Liver (tissue), 9 donors: Measurements from ENCODE around the gene PPP6R1. TPM values are rescaled to one million over a fixed set of nuclear protein-coding genes. Genes with fewer than 3 reads are reported as not detected.

Experiments
- DNase-seq: peaks from one replicate; pipeline ENCODE4 v3.0.0-alpha.2; 2017; ENCODE audit warnings: low spot score
- H3K27ac ChIP-seq, 2 donors: one replicate each; pipeline ENCODE4 v1.7.0; 2013; ENCODE audit warnings: inconsistent platforms in 2 of 2, low read length in 2 of 2, control low read depth in 1 of 2, low read depth in 1 of 2, mild to moderate bottlenecking in 1 of 2
- H3K27me3 ChIP-seq, 4 donors: one replicate each; pipeline versions ENCODE4 v1.6.1 to v1.7.0; 2013; ENCODE audit warnings: low read length in 3 of 4, inconsistent platforms in 1 of 4, mild to moderate bottlenecking in 1 of 4, moderate library complexity in 1 of 4; ENCODE audit not compliant: control insufficient read depth in 4 of 4, insufficient read depth in 4 of 4
- H3K36me3 ChIP-seq, 4 donors: one replicate each; pipeline versions ENCODE4 v1.6.1 to v1.7.0; 2013; ENCODE audit warnings: low read length in 3 of 4, mild to moderate bottlenecking in 3 of 4, low read depth in 1 of 4, moderate library complexity in 1 of 4; ENCODE audit not compliant: control insufficient read depth in 4 of 4, insufficient read depth in 3 of 4
- H3K4me1 ChIP-seq, 4 donors: one replicate each; pipeline versions ENCODE4 v1.6.1 to v1.7.0; 2013; ENCODE audit warnings: low read length in 3 of 4, mild to moderate bottlenecking in 3 of 4, moderate library complexity in 1 of 4; ENCODE audit not compliant: control insufficient read depth in 4 of 4, insufficient read depth in 4 of 4
- H3K4me3 ChIP-seq, 3 donors: one replicate each; pipeline versions ENCODE4 v1.6.1 to v1.7.0; 2013; ENCODE audit warnings: low read length in 3 of 3, control low read depth in 1 of 3, low read depth in 1 of 3, mild to moderate bottlenecking in 1 of 3
- H3K9ac ChIP-seq, 2 donors: one replicate each; pipeline ENCODE4 v1.7.0; 2013; ENCODE audit warnings: low read length in 2 of 2, mild to moderate bottlenecking in 2 of 2, moderate library complexity in 2 of 2, control low read depth in 1 of 2, low read depth in 1 of 2
- H3K9me3 ChIP-seq, 4 donors: one replicate each; pipeline versions ENCODE4 v1.6.1 to v1.7.0; 2013; ENCODE audit warnings: low read length in 3 of 4; ENCODE audit not compliant: control insufficient read depth in 4 of 4
- EGR1 ChIP-seq, 2 donors: IDR thresholded peaks; 2 replicates each; pipeline ENCODE4 v1.6.1; 2016 to 2018; ENCODE audit warnings: antibody characterized with exemption in 2 of 2, low read depth in 2 of 2
- FOXA1 ChIP-seq: IDR thresholded peaks from 2 replicates; pipeline ENCODE4 v1.6.1; 2016; ENCODE audit warnings: antibody characterized with exemption
- FOXA2 ChIP-seq: IDR thresholded peaks from 2 replicates; pipeline ENCODE4 v1.6.1; 2016; ENCODE audit warnings: antibody characterized with exemption
- GABPA ChIP-seq, 2 donors: IDR thresholded peaks in 1 of 2; conservative IDR thresholded peaks in 1 of 2; 2 replicates each; pipeline ENCODE4 v1.6.1; 2016; ENCODE audit warnings: antibody characterized with exemption in 2 of 2, mild to moderate bottlenecking in 1 of 2, moderate library complexity in 1 of 2
- HNF4A ChIP-seq, 2 donors: conservative IDR thresholded peaks; 2 replicates each; pipeline ENCODE4 v1.6.1; 2016; ENCODE audit warnings: antibody characterized with exemption in 2 of 2, mild to moderate bottlenecking in 2 of 2
- HNF4G ChIP-seq: IDR thresholded peaks from 2 replicates; pipeline ENCODE4 v1.6.1; 2016; ENCODE audit warnings: antibody characterized with exemption
- JUND ChIP-seq, 2 donors: IDR thresholded peaks; 2 replicates each; pipeline ENCODE4 v1.6.1; 2016; ENCODE audit warnings: antibody characterized with exemption in 2 of 2
- NR2F2 ChIP-seq: IDR thresholded peaks from 2 replicates; pipeline ENCODE4 v1.6.1; 2016; ENCODE audit warnings: antibody characterized with exemption
- RAD21 ChIP-seq, 2 donors: IDR thresholded peaks; 2 replicates each; pipeline ENCODE4 v1.6.1; 2016; ENCODE audit warnings: antibody characterized with exemption in 2 of 2, mild to moderate bottlenecking in 2 of 2
- RXRA ChIP-seq, 2 donors: IDR thresholded peaks; 2 replicates each; pipeline ENCODE4 v1.6.1; 2017 to 2018; ENCODE audit warnings: antibody characterized with exemption in 2 of 2, mild to moderate bottlenecking in 1 of 2
- SP1 ChIP-seq: IDR thresholded peaks from 2 replicates; pipeline ENCODE4 v1.6.1; 2018; ENCODE audit warnings: antibody characterized with exemption, mild to moderate bottlenecking
- TAF1 ChIP-seq: conservative IDR thresholded peaks from 2 replicates; pipeline ENCODE4 v1.6.1; 2016; ENCODE audit warnings: antibody characterized with exemption, mild to moderate bottlenecking
- WGBS: extraction: QIAGEN DNeasy Blood & Tissue Kit; methylation state at CpG from one replicate; pipeline ENCODE4 v1.1.7; 2013; 5-methylcytosine and 5-hydroxymethylcytosine counted together
- polyA plus RNA-seq, 2 donors: library from polyadenylated mRNA; stranded (reverse) in 1 of 2; unstranded in 1 of 2; fragments of 200-250 nt in 1 of 2; fragments of >200 nt in 1 of 2; fragmentation: Nextera tagmentation in 1 of 2; extraction: Ambion mirVana in 1 of 2; gene quantifications; one replicate each; pipeline versions ENCODE4 v1.2.1 to v1.2.3, GENCODE V29; 2013 to 2015
- total RNA-seq, 2 donors: library from RNA; depleted of rRNA; stranded (reverse); fragments of >200 nt; gene quantifications; one replicate each; pipeline ENCODE4 v1.2.3, GENCODE V29; 2014
- TF ChIP-seq, protein P1 (sequence below): fragments of 150-350 bp; IDR thresholded peaks from 2 replicates; pipeline ENCODE4 v1.5.1; 2017; ENCODE audit warnings: improper control_type of control experiment, low read depth, low read length; ENCODE audit not compliant: missing input control
- TF ChIP-seq, protein P2 (sequence below): IDR thresholded peaks from 2 replicates; pipeline ENCODE4 v1.6.1; 2016; ENCODE audit warnings: antibody characterized with exemption
- TF ChIP-seq, protein P3 (sequence below): IDR thresholded peaks from 2 replicates; pipeline ENCODE4 v1.6.1; 2016; ENCODE audit warnings: antibody characterized with exemption
- TF ChIP-seq, protein P4 (sequence below): IDR thresholded peaks from 2 replicates; pipeline ENCODE4 v1.6.1; 2016; ENCODE audit warnings: antibody characterized with exemption, mild to moderate bottlenecking
- donor health status: healthy.
- donor health status: healthy.
- donor health status: healthy.
- donor health status: healthy.
- donor health status: healthy.

The PPP6R1 gene
- total and polyA plus RNA-seq, 4 donors = 5.5 to 40.1 (median 22.5) TPM

GRCh38 chr19:55261671-55262126 is 2.9 kb upstream of the PPP6R1 start:
- H3K36me3 ChIP-seq = peaks cover 0 to 3% (median 0%) of the 10 kb centered on the region in 4 donors
- H3K27me3 ChIP-seq = no peaks in the 10 kb centered on the region
- TF ChIP-seq, protein P1, sequence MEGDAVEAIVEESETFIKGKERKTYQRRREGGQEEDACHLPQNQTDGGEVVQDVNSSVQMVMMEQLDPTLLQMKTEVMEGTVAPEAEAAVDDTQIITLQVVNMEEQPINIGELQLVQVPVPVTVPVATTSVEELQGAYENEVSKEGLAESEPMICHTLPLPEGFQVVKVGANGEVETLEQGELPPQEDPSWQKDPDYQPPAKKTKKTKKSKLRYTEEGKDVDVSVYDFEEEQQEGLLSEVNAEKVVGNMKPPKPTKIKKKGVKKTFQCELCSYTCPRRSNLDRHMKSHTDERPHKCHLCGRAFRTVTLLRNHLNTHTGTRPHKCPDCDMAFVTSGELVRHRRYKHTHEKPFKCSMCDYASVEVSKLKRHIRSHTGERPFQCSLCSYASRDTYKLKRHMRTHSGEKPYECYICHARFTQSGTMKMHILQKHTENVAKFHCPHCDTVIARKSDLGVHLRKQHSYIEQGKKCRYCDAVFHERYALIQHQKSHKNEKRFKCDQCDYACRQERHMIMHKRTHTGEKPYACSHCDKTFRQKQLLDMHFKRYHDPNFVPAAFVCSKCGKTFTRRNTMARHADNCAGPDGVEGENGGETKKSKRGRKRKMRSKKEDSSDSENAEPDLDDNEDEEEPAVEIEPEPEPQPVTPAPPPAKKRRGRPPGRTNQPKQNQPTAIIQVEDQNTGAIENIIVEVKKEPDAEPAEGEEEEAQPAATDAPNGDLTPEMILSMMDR = no peak
- TF ChIP-seq, protein P2, sequence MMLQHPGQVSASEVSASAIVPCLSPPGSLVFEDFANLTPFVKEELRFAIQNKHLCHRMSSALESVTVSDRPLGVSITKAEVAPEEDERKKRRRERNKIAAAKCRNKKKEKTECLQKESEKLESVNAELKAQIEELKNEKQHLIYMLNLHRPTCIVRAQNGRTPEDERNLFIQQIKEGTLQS = no peak
- TF ChIP-seq SP1 (no peak), TAF1 (no peak), FOXA2 (no peak), FOXA1 (no peak)
- H3K4me3 ChIP-seq = no peak overlapping the region
- 94% methylated on average over 13 of the region's 13 CpGs for WGBS
- DNase-seq = no peak
- no peaks in the 10 kb centered on the region for H3K9me3 ChIP-seq
- no peak overlapping the region for H3K9ac ChIP-seq
- H3K27ac ChIP-seq = no peak overlapping the region
- H3K4me1 ChIP-seq = peaks cover 0 to 20% (median 14%) of the 10 kb centered on the region in 4 donors

DNA sequence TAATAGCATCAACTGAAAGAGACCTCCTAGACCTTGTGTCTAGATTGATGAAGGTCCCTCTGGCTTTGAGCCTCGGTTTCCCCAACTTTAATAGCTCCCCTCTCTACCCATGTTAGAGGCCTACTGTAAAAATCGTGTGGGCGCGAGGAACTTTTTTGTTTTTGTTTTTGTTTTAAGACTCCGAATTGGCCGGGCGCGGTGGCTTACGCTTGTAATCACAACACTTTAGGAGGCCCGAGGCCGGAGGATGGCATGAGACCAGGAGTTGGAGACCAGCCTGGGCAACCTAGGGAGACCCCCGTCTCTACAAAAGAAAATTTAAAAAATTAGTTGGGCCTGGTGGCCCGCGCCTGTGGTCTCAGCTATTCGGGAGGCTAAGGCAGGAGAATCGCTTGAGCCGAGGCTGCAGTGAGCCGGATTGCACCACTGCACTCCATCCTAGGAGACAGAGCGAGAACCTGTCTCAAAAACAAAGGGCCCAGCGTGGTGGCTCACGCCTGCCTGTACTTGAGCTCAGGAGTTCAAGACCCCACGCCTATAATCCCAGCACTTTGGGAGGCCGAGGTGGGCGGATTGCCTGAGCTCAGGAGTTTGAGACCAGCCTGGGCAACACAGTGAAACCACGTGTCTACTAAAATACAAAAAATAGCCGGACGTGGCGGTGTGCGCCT is 858 bp upstream of the PPP6R1 start:
- Histone ChIP-seq H3K4me3 (peak overlapping the region; percentile 53 to 91 (median 67)), H3K27me3 (no peaks in the 10 kb centered on the region), H3K9me3 (no peaks in the 10 kb centered on the region), H3K4me1 (peaks cover 2 to 38% (median 30%) of the 10 kb centered on the region in 4 donors), H3K36me3 (peaks cover 0 to 3% (median 0%) of the 10 kb centered on the region in 4 donors), H3K9ac (peak overlapping the region; percentile 55 to 87), H3K27ac (peak overlapping the region; percentile 71 to 84)
- TF ChIP-seq RXRA (IDR thresholded peaks at IDR 0.05) (no peak), TAF1 (no peak), NR2F2 (no peak), FOXA2 (peak; percentile 4)
- TF ChIP-seq, protein P3, sequence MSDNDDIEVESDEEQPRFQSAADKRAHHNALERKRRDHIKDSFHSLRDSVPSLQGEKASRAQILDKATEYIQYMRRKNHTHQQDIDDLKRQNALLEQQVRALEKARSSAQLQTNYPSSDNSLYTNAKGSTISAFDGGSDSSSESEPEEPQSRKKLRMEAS = no peak
- no peak for DNase-seq
- WGBS = 55% methylated on average over 29 of the region's 29 CpGs

DNA sequence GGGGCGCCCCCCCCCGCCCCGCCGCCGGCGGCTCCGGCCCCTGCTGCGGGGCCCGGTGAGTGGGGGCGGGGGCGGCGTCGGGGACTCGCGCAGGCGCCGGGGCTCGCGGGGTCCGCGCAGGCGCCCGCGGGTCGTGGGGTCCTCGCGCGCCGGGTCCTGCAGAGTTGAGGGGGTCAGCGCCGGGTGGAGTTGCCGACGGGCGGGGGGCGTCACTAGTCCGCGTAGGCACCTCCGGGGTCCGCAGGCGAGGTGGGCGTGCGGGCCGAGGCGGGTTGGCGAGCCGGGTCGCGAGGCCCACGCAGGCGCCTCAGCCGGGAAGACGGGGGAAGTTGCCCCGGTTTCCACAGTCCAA is 365 bp downstream of the PPP6R1 start:
- Histone ChIP-seq H3K27me3 (no peaks in the 10 kb centered on the region), H3K4me3 (peak overlapping the region; percentile 81 to 95 (median 91)), H3K4me1 (peaks cover 2 to 48% (median 33%) of the 10 kb centered on the region in 4 donors), H3K36me3 (peaks cover 0 to 3% (median 0%) of the 10 kb centered on the region in 4 donors), H3K9ac (peak overlapping the region; percentile 91 to 96), H3K27ac (peak overlapping the region; percentile 71 to 95), H3K9me3 (no peaks in the 10 kb centered on the region)
- peak; percentile 52 for DNase-seq
- 1% methylated on average over 53 of the region's 53 CpGs for WGBS
- no peak for TF ChIP-seq HNF4G
- TF ChIP-seq EGR1 (IDR thresholded peaks at IDR 0.05; ENCODE audit: low read depth in 2 of 2) = no peak
- TF ChIP-seq, protein P2 = no peak
- no peak for TF ChIP-seq RXRA (IDR thresholded peaks at IDR 0.05)
- TF ChIP-seq JUND (IDR thresholded peaks at IDR 0.05) = no peak
- TF ChIP-seq HNF4A (conservative IDR thresholded peaks at IDR 0.05) = no peak
- no peak for TF ChIP-seq GABPA (IDR thresholded peaks at IDR 0.05 in 1 of 2, conservative IDR thresholded peaks at IDR 0.05 in 1 of 2)
- TF ChIP-seq RAD21 (IDR thresholded peaks at IDR 0.05) = no peak
- TF ChIP-seq, protein P3 = no peak
- TF ChIP-seq FOXA1 = no peak
- no peak for TF ChIP-seq TAF1
- no peak for TF ChIP-seq SP1
- TF ChIP-seq, protein P1 = no peak
- TF ChIP-seq, protein P4, sequence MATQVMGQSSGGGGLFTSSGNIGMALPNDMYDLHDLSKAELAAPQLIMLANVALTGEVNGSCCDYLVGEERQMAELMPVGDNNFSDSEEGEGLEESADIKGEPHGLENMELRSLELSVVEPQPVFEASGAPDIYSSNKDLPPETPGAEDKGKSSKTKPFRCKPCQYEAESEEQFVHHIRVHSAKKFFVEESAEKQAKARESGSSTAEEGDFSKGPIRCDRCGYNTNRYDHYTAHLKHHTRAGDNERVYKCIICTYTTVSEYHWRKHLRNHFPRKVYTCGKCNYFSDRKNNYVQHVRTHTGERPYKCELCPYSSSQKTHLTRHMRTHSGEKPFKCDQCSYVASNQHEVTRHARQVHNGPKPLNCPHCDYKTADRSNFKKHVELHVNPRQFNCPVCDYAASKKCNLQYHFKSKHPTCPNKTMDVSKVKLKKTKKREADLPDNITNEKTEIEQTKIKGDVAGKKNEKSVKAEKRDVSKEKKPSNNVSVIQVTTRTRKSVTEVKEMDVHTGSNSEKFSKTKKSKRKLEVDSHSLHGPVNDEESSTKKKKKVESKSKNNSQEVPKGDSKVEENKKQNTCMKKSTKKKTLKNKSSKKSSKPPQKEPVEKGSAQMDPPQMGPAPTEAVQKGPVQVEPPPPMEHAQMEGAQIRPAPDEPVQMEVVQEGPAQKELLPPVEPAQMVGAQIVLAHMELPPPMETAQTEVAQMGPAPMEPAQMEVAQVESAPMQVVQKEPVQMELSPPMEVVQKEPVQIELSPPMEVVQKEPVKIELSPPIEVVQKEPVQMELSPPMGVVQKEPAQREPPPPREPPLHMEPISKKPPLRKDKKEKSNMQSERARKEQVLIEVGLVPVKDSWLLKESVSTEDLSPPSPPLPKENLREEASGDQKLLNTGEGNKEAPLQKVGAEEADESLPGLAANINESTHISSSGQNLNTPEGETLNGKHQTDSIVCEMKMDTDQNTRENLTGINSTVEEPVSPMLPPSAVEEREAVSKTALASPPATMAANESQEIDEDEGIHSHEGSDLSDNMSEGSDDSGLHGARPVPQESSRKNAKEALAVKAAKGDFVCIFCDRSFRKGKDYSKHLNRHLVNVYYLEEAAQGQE = no peak
